GM21515 (cell line): Measurements from ENCODE around the gene PTPN23.

Source experiments
- ATAC-seq: cut with Tn5 transposase; IDR thresholded peaks from one replicate; pipeline ENCODE4 v1.9.1; 2021; ENCODE audit not compliant: unreplicated experiment

The PTPN23 gene

DNA sequence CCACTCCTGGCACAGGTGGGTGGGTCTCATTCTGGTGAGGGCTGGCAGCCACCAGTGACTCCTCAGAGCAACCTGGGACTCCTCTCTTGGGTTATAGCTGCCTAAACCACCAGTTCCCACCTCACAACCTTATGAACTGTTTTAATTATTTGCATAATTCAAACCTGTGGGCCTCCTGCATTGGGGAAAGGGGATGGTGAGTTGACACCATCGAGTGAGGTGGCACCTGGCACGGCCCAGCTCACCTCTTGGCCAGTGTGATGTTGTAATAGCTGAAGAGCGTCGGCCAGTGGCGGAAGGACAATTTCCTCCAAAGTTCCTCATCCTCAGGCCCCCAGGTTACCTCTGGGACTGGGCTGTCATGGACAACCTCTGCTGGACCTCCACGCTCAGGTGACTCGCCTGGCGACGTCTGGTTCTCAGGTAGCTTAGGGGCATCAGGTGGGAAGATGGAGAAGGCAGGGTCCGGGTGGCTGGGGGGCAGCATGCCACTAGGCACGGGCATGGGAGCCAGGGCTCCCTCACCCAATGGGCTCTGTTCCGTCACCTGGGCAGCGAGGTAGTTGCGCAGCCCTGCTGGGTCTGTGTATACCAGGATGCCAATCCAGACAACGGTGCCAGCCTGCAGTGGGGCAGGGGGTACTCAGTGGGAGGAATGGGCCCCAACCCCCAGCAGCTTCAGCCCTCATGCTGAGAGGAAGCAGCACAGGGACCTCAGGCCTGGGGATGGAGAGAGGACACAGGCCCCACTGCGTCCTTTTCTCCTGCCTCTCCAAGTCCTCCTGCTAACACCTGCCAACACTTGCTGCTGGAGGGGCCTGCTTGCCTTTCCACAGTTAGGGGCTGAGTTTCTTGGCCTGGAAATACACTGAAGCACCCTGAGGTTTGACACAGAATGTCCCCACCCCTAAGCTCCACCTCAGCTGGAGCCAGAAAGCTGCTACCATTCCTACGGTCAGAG, 38.5 kb downstream of the PTPN23 start:
- no peak for ATAC-seq

DNA sequence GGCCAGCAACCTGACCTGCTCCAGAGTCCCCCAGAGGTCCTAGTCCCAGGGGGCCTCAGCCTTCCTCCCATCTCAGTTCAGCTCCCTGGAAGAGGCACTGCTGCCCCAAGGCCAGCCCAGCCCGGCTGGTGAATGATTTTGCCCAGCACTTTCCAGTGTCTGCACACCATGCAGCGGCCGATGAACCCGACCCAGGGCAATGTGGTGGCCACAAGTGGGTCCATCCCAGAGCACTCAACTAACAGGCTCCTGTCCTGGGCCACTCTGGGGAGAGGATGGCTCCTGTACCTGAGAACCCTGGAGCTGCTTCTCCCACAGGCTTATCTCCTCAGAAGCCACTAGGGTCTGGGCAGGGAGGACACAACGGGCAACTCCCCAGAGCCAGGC, 39.2 kb downstream of the PTPN23 start:
- no peak for ATAC-seq

DNA sequence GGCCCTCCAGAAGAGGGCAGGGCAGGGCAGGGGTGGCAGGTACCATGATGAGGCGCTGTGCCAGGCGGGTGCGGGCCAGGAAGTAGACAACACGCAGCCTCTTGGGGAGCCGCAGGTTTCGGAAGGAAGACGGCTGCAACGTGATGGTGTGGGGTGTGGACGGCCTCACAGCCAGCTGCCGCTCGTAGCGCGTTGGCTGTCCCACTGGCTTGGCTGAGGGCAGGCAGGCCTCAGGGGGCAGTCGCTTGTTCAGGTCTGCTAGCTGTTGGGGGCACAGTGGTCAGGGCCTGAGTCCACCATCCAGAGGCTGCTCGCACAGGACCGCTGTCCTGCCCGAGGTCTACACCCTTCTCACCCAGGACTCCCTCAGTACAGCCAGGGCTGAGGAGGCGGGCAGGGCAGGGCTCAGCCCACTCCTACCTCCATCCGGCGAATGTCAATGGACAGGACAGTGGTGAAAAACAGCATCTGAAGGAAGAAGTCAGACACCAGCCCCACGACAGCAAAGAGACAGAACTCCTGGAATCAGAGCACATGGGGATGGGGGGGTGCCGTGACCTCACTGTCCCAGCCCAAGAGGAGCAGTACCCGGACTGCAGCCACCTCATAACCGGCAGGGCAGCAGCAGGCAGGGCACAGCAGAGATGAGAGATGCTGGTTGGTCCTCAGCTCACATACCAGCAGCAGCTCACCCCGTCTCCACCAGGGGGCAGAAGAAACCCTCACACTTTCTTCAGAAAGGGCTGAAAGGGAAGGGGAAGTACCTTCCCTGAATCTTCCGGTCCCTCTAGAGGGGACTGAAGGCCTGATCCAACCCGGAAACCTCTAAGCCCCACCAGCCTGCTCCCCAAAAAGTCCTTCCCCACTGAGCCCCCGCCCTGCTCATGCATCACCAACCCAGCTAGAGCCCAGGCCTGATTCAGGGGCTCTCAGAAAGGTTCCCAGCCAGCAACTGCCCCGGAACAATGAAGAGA, 40.0 kb downstream of the PTPN23 start:
- ATAC-seq, result peak; percentile 78

DNA sequence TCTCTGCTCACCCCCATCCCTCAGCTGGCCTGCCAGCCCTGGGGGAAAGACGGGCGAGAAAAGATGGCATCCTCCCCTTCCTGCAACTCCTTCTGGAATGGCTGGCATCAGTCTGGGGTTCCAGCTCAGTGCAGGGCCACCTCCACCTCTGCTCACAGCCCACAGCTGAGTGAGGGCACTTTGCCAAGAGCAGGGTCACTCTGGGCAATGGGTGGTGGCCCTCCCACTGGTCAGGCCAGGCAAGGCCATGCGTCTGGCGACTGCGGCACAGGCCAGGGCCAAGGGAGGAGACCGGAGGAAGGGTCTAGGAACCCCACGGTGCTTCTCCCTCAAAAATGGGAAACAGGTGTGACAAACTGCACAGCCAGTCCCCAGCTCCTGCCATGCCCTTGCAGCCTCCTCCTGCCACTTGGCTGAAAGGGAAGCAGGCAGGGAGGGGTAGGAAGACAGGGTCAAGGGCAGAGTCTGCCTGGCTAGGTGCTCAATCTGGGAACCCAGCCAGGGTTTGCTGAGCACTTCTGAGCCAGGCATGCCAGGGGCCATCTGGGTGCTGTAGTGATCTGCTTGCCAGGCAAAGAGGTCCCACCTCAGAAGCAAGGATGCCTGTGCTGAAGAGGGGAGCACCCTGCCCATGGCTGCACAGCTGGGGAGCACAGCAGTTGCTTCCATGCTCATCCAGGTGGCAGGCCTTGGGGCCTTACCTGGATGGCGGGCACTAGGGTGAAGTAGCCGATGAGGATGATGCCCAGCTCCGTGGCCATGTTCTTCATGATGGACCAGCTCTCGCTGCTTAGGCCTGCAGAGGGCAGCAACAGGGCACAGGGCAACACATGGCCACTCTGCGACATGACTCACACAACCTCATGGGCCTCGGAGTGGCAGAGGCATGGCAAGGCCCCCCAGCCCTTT, 41.2 kb downstream of the PTPN23 start:
- no peak for ATAC-seq

DNA sequence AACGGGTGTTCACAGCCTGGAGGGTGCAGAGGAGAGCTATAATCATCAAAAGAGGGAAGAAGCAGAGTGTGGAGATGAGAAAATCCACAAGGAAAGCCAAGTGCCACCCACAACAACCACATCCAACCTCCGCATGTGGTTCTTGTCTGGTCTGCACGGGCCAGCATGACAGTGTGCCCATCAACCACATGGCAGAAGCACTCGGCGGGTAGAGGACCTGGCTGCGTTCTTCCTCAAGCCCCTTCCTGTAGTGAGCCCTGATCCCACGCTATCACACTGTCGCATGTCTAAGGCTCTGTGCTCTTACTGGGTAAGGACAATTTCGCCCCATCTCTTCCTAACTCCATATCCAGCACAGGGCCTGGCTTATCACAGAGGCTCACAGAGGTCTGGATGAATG, 41.9 kb downstream of the PTPN23 start:
- ATAC-seq, result no peak

DNA sequence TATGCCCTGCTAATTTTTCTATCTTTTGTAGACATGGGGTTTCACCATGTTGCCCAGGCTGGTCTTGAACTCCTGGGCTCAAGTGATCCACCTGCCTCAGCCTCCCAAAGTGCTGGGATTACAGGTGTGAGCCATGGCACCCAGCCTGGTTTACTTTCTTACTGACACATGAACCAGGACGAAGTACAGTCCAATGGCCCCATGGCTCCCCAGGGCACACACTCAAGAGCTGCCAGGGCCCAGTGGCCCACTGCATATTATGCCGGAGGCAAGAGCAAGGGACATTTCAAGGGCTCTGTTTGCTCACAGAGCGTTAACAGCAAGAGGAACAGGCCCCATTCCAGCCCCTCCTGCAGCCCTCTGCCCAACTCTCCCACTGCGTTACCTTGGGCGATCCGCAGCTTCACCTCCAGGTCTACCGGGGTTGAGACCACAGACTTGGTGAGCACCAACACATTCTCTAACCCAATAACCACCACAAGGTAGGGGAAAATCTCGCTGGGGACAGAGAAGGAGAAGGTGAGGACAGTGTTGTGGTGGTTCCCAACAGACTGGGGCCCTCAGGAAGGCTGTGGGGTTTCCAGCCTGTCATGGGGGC, 42.8 kb downstream of the PTPN23 start:
- ATAC-seq, result no peak

DNA sequence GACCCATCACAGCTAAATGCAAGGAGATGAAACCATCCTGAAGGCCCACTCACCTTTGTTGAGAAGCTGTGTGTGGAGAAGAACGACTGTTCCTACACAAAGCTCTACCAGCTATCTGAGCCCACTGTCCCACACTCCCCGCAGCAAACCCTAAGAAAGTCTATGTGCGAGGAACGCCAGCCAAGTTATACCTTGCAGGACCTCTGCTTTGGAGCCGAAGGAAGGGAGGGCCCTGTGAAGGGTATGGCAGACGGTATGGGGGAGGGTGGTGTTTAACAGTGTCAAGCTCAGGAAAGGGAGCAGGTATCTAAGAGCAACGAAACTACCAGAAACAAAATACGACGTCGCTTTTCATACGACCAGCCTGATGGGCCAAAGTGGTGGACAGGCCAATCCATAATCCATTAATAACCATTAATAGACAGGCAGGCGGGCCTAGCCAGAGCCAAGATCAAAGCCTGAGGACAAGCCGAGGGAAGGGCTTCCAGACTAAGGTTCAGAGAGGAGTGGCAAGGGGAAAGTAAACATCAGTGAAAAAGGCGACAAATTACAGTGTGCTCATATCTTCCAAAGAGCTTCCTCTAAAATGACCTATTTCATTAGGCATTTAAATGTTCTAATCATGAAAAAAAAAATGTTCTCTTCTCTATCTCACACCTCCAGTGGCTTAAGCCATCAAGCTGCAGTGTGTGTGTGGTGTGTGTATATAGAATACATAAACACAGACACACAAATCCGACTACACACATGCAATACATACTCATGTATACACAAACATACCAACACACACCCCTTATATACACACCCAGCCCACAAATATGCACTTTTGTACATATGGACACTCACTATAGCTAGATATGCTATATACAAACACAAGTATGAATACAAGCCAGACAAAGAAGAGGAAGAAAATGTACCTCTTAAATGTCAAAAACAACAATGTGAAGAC, 43.9 kb downstream of the PTPN23 start:
- ATAC-seq, result no peak

DNA sequence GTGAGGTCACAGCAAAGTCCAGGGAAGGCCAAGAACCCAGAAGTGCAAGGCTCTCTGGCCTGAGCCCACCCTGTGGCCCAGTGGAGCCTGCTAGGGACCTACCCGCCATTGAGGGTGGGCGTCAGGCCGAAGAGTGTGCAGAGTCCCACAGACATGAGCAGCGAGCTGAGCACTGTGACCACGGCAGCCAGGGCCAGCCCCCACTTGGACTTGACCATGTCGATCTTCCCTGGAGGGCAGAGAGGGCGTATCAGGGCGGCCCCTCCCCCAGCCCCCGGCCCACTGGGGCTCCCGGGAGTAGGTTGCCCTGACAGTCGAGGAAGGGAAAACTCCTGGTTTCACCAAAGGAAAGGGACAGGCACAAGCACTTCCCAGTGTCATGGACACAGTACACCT, 44.6 kb downstream of the PTPN23 start:
- ATAC-seq, result no peak

DNA sequence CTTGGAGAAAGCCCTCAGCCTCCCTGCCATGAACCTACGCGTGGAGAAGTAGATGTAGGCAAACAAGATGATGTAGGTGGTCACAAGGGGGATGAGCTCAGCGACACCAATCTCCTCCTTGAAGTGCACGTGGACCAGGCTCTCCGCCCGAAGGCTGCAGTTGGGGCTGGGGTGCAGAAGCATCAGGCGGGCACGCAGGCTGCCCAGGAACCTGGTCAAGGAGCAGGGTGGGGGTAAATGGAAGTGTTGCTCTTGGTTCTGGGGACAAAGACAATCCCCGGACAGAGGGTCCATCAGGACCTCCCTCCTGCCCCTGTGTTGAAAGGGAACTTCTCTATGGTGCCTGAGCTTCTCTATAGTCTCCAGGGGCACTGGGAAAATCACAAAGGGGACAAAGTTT, 45.1 kb downstream of the PTPN23 start:
- ATAC-seq, result no peak

DNA sequence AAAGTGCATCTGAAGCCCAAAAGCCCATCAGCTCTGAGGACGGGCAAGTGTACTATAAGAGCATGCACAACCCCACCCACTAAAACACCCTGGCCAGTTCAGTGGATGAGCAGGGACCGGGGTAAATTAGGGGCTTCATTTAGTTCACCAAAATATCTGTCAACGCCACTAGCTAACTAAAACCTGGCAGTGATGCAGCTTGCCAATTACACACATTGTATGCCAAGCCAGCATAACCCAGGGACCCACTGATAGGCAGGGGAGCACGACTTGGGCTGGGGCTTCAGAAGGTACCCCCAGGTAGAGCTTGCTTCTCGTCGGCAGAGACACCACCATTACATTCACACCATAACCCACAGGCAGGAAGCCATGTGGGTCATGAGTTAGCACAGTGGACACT, 47.0 kb downstream of the PTPN23 start:
- ATAC-seq, result no peak

DNA sequence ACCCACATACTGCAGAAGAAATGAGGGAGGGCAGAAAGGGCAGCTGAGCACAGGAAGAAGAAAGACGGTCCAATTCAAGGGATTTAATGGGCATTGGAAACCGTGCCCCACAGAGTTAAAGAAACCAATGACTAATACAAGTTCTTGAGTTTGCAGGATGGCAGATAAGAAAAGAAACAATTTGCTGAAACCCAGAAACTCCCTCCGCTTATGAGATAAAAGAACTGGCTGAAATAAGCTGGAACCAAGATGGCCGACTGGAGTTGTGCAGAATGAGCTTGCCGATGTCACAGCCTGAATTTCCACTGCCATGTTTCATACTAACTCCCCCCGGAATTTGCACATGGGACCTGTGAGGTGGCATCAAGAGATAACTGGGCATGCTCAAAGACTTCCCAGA, 47.8 kb downstream of the PTPN23 start:
- no peak for ATAC-seq

DNA sequence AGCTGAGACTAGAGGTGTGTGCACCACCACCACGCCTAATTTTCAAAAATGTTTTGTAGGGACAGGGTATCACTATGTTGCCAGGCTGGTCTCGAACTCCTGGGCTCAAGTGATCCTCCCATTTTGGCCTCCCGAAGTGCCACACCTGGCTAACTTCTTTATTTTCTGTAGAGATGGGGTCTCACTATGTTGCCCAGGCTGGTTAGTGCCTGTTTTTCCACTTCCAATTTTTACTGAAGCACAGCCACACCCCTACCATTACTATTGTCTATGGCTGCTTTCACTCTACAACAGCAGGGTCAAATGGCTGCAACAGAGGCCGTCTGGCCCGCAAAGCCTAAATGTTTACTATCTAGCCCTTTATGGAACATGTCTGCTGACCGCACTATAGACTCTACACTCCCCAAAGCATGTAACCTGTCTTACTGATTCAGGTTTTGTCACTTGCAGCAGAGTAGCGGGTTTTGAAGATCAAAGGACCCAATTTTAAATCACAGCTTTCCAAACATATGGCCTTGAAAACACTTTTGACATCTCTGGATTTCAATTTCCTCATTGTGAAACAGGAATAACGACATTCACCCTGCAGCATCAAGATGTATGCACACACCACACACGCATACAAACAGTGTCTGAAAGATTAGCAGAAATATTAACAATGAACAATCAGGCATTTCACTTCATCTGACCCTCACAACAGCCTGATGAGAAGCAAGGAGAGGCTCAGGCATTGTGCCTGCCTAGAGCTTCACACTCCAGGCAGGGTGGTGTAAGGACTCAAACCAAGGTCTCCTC, 48.9 kb downstream of the PTPN23 start:
- no peak for ATAC-seq

DNA sequence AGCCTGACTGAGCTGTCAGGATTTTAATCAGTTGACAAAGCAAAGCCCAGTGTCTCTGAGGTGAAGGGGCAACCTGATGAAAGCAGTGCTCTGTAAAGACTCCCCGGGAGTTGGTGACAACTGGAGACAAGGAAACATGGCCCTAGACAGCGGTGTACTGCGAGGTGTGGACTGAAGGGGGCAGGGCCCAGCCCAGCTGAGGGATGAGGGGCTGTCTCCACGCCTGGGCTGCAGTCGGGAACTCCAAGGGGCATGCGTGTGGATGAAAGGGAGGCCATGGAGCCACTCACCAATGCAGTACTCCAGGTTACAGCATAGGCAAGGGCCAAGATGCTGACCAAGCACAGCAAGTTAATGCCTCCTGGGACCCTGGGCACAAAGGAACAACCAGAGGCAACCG, 49.8 kb downstream of the PTPN23 start:
- ATAC-seq, result no peak

DNA sequence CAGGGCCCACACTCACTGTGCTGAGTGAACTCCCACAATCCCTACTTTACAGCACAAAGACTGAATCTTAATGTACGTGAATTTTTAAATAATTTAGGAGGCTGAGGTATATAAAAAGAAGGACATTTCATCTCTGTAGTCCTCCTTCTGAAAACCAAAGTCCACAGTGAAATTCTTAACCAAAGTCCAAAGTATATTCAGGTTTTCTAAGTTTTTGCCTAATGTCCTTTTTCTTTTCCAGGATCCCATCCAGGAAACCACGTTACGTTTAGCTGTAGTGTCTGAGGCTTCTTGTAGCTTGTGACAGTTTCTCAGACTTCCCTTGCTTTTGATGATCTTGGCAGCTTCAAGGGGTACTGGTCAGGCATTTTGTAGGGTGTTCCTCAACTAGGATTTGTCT, 50.4 kb downstream of the PTPN23 start:
- no peak for ATAC-seq

DNA sequence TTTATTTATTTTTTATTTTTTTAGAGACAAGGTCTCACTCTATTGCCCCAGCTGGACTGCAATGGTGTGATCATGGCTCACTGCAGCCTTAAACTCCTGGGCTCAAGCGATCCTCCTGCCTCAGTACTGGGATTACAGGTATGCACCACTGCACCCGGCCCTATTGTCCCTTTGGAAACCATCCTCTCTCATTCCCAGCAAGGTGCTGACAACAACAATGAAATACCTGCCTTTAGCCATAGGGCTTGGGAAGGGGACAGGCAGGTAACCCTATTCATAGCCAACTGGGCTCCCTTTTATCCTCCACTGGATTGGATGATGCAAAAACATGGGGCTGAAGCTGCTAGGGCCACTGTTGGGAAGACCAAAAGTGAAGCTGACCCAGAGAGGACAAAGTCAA, 51.9 kb downstream of the PTPN23 start:
- ATAC-seq, result no peak

DNA sequence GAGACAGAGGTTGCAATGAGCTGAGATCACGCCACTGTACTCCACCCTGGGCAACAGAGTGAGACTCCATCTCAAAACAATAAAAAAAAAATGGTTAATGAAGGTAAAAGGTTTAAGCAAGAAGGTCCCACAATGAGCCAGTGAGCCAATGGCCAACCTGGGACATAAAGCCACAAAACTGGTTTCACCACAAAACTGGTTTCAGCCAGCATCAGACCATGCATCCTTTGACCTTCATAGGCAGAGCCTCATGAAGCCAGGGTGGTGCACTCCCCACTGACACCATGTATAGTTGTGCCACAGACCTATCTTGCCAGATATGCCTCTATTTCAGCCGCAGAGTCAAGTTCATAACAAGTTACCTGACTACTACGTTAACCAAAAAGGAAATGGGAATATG, 53.0 kb downstream of the PTPN23 start:
- ATAC-seq, result no peak

DNA sequence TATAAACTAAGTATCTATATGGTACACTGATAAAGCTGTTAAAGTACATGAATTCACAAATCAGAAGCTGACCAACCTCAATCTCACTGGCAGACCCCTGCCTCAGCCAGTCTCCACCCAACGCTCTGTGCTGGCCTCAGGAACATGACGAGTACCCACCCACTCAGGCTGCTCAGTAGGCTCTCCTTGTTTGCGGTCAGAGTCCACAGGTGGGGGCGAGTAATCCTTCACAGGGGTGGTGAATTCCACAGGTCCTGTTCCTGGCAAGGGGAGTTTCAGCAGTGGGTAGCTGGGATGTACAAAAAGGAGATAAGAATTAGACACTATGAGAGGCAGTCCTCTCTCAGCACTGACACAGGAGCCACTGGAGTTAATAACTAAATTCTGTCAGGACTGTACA, 54.0 kb downstream of the PTPN23 start:
- ATAC-seq, result no peak

DNA sequence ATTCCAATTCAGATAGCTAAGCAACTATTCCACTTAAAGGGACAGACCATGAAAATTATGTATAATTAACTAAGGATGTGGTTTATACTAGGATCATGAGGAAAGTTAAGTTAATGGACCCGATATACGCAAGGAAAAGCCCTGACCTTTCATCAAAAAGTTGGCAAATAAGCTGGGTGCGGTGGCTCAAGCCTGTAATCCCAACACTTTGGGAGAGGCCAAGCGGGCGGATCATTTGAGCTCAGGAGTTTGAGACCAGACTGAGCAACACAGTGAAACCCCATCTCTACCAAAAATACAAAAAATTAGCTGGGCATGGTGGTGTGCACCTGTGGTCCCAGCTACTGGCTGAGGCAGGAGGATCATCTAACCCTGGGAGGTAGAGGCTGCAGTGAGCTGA, 55.4 kb downstream of the PTPN23 start:
- no peak for ATAC-seq

DNA sequence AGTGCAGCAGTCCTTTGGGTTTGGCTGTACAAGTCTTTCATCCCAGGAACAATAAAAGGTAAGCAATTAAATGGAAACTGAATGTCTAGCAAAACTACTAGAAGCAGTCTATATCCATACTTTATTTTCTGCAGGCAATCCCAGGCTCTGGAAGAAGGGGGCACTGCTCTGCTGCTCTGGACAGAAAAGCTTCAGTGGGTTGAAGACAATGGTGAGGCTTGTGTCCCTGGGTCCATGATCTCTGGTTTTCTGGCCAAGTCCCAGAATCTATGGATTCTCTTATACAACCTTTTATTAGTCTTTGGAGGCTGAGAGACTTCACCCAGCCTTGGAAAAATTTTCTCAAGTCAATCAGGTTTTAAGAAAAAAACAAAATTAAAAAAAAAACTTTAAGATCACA, 59.3 kb downstream of the PTPN23 start:
- ATAC-seq, result no peak
